GM12872 (cell line): ENCODE results near the gene KCNC1.

Experiments used
- CTCF ChIP-seq: IDR thresholded peaks from 3 replicates; pipeline ENCODE4 v1.5.1; 2011; ENCODE audit warnings: low read depth, mild to moderate bottlenecking, low read length, moderate library complexity; ENCODE audit not compliant: insufficient read depth

The KCNC1 gene

GRCh38 chr11:17746096-17746495 lies 11.5 kb downstream of the KCNC1 start:
- TF ChIP-seq CTCF = no peak

GRCh38 chr11:17747131-17747955 lies 12.8 kb downstream of the KCNC1 start:
- no peak for TF ChIP-seq CTCF

GRCh38 chr11:17748044-17748443 lies 13.5 kb downstream of the KCNC1 start:
- no peak for TF ChIP-seq CTCF

- TF ChIP-seq CTCF = no peak
These were observed 14.5 kb downstream of the KCNC1 start for GRCh38 chr11:17748761-17749721.

GRCh38 chr11:17750013-17750800 lies 15.6 kb downstream of the KCNC1 start:
- TF ChIP-seq CTCF = no peak

- no peak for TF ChIP-seq CTCF
These were observed 16.2 kb downstream of the KCNC1 start for GRCh38 chr11:17750801-17751165.

GRCh38 chr11:17751558-17751957 lies 17.0 kb downstream of the KCNC1 start:
- TF ChIP-seq CTCF = no peak
